Activated gamma-delta T cell treated with Interleukin-2 at 50 U/mL for 16 hours (primary cell): Measurements from ENCODE around the gene HID1.

Experiments used
- DNase-seq: peaks from one replicate; pipeline ENCODE4 v3.0.0-alpha.2; 2020

HID1 gene

DNA sequence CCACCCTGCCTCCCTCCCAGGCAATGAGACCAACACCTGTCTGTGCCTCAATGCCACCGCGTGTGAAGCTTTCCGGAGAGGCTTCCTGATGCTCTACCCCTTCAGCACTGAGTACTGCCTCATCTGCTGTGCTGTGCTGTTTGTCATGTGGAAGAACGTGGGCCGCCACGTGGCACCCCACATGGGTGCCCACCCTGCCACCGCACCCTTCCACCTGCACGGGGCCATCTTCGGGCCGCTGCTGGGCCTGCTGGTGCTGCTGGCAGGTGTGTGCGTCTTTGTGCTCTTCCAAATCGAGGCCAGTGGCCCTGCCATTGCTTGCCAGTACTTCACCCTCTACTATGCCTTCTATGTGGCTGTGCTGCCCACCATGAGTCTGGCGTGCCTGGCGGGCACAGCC, 25.9 kb downstream of the HID1 start:
- no peak for DNase-seq

DNA sequence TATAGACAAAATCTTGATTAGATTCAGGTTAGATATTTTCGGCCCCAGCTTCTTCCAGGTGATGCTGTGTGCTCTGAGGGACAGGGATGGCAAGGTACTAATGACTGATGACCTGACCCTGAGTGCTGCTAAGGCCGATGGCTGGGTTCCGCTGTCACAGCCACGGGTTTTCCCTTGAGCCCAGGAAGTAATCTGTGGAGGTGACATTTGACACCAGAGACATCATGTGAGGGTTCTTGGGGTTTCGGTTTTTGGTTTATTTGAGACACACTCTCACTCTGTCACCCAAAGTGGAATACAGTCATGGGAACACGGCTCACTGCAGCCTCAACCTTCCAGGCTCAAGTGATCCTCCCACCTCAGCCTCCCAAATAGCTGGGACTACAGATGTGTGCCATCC, 27.0 kb downstream of the HID1 start:
- DNase-seq = no peak

DNA sequence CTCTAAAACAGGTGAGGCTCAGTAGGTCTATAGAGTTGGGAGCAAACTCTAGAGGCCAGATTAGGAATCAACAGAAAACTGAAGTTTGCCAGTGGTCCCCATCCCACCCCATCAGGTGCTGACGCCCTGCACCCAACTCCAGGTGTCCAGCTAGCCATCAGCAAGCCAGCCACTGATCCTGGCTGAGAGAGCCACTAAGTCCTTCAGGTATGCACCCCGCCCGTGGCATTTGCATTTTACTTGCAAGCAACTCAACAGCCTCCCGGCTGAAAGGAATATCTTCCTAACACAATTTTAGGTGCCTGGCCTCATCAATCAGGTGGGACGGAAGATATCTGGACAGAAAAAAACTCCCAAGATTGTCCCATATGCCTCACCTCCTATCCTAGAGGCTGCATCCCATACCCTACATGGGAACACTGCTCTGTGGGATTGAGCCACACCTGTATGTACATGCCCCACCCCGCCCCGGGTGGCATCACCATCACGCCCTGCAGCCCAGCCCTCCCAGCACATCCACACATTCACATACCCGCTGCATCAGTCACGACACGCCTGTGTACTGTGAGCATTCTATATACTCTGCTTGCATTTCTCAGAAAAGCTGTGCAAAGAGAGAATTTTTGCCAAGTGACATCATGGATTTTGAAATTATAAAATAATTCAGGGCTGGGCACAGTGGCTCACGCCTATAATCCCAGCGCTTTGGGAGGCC, 28.6 kb downstream of the HID1 start:
- DNase-seq = no peak

DNA sequence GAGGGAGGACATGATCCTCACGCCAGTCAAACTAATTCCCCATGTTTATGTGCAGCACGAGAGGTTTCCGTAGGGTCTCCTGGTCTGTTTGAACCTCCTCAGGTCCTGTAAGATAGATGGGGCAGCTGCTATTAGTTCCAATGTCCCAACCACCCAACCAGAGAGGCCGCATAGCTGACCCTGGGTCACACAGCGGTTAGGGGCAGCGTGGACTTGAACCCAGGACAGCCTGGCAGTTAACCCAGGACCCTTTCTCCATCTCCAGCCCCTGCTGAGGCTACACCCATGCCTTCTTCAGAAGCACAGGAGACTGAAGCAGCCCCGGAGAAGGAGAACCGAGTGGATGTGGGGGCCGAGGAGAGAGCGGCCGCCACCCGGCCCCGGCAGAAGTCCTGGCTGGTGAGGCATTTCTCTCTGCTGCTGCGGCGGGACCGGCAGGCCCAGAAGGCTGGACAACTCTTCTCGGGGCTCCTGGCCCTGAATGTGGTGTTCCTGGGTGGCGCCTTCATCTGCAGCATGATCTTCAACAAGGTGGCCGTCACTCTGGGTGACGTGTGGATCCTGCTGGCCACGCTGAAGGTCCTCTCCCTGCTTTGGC, 31.3 kb downstream of the HID1 start:
- no peak for DNase-seq

DNA sequence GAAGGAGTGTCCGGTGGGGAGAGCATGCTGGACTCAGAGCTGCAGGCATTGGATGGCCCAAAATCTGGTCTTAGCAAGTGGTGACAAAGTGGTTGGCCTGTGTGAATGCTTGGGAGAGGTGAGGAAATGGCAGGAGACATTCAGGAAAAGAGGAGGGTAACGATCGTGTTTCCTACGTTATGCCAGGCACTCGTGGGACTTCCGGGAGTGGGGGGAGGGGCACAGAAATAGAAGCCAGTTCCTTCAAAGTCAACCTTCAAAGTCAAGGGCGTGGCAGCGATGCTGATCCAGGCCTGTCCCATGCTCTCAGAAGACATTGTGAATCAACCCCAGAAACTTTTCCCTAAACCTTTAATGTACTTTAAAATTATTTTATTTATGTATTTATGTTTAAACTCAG, 33.0 kb downstream of the HID1 start:
- no peak for DNase-seq

DNA sequence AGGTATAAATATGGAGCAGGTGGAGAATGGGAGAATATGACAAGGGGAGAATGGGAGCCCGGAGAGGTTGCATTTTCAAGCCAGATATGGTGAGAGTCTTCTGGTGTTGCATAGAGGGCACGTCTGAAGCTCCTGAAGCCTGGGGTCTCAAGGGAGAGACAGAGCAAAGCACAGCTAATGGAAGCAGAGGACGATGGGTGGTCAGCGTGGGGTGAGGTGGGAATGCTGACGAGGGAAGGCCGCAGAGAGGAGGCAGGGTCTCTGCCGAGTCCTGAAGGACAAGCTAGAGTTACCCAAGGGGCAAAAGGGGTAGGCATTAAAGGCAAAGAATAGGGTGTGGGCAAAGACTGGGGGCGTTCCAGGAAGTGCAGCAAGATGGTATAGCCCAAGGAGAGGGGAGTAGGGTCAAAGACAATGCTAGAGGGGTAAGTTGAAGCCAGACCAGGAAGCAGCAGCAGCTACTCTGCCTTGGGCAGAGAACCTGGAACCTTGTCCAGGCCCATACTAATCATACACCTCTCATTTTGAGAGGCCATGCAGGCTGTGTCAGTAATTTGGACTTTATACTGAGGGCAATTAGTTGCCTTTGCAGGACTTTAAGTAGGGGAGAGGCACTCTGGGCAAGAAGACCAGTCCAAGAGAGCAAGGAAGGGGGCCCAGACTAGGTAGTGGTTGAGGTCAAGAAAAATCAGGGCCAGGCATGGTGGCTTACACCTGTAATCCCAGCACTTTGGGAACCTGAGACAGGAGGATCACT, 34.2 kb downstream of the HID1 start:
- no peak for DNase-seq

DNA sequence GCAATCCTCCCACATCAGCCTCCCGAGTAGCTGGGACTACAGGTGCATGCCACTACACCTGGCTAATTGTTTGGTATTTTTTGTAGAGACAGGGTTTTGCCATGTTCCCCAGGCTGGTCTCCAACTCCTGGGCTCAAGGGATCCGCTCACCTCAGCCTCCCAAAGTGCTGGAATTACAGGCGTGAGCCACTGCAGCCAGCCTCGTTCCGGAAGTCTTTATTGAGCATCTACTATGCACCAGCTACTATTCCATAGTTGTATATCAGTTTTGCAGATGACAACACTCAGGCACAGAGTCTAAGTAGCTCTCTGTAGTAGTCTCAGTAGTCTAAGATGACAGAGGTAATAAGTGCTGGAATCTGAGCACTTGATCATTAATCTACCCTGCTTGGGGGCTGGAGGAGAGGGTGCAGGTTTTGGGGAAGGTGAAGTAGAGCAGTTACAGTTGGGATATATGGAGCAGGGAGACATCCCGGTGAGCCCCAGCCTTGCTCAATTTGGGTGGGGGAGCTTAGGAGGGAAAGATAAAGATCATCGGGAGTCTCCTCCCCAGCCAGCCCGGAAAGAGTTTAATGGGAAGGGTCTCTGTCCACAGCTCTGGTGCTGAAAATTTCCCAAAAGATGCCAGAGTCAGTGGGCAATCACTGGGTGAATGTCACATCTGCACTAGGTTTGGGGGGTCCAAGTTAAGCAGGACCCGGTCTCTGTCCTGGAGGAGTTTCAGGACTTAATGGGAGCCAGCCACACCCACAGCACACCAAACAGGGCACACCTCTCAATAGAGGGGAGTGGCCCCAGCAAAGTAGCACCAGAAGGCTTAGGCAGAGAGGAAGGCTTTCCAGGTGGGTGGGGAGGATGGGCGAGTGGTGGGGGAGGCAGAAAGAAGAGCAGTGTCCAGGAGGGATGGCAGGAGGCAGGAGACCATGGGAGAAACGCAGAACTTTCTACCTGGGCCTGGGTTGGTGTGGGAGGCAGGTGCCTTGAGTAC, 35.2 kb downstream of the HID1 start:
- no peak for DNase-seq

DNA sequence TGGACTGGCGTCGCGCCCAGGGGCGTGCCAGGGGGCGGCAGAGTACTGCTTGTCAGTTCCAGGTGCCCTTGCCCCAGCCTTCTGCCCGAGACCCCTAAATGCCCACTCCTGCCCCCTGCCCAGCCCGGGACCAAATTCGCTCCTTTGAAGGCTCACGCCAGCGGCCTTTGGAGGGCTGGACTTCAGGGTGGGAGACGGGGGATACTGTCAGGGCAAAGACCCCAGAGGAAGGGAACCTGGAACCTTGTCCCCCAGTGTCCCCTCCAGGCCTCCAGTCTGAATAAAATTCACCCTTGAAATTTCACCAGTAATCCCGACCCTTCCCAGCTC, 36.1 kb downstream of the HID1 start:
- no peak for DNase-seq

DNA sequence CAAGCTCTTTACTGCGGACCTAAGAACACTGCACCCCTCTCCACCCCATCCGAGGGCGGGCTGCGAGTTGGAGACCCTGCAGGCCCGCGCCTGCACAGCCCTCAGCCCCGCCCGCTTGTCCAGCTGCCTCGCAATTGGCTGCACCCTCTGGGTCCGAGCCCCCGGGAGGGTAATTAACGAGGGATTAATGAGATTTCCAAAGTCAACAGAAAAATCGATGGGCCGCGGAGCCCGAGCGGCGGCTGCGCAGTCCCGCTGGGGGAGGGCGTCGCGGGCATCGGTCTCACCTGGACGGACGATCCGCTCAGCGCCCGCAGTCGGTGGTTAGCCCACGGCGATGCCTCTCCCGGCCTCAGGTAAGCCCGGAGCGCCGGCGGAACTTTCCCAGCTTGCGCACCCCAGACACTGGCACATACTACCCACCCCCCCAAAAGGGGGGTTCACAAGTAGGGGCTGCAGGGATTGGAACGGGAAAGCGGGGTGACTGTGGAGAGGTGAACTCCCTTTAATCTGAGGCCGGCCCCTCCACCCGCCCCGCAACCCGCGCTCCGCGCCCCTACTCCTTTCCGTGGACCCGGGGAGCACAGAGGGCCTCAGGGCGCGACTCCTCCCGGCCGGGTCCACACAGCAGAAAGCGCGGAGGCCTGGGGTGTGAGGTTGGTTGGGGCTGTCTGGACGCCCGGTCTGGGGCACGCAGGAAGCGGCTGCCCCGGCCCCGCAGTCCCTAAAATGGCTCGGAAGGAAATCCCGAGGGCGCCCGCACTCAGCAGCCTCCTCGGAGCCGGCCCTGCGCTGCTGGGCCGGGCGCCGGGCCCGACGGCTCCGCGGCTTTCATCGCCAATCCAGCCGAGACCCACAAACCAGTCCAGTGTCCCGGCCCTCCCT, 36.7 kb downstream of the HID1 start, which contains the start of gene OTOP3:
TSS of gene OTOP3 (plus strand) at position 314 of the 885 bp plus-strand sequence. CDS start at position 338, 24 bp downstream.
- DNase-seq = no peak

DNA sequence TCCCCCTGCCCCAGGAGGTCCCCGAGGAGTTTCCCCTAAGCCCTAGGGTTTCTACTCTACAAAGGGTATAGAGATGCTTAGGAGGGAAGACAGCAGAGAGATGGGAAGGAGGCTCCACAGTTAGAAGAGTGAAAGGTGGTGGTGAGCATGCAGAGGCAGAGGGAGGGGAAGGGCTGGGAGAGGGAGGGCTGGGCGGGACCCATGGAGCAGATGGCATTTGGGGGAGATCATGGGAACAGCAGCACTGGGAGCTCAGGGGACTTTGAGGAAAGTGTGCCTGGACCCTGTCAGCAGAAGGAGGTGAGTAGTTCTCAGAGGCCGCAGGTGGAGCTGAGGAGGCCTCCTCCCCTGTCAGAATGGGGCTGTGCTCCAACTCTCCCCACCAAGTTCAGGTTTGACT, 37.5 kb downstream of the HID1 start:
- DNase-seq = no peak

DNA sequence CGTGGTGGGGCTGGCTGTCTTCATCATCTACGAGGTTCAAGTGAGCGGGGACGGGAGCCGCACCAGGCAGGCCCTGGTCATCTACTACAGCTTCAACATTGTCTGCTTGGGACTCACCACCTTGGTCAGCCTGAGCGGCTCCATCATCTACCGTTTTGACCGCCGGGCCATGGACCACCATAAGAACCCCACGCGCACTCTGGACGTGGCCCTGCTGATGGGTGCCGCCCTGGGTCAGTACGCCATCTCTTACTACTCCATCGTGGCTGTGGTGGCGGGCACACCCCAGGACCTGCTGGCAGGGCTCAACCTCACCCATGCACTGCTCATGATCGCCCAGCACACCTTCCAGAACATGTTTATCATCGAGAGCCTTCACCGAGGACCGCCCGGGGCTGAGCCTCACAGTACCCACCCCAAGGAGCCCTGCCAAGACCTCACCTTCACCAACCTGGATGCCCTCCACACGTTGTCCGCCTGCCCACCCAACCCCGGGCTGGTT, 42.0 kb downstream of the HID1 start:
- no peak for DNase-seq

DNA sequence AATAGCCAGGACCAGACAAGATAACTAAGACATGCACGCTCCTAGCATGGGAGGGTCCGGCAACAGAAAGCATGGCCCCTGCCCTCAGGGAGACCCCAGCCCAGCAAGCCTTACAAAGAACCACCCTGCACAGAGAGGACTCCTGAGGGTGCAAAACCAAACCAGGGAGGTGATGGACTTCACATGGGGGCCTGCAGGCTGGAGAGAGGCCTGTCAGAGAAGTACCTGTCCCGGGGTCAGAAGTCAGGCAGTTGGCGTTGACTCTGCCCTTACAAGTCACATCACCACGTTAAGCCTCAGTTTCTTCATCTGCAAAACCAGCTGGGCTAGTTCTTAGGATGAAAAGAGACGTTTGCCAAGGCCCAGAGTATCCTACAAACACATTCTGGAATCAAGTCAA, 43.8 kb downstream of the HID1 start:
- DNase-seq = no peak

DNA sequence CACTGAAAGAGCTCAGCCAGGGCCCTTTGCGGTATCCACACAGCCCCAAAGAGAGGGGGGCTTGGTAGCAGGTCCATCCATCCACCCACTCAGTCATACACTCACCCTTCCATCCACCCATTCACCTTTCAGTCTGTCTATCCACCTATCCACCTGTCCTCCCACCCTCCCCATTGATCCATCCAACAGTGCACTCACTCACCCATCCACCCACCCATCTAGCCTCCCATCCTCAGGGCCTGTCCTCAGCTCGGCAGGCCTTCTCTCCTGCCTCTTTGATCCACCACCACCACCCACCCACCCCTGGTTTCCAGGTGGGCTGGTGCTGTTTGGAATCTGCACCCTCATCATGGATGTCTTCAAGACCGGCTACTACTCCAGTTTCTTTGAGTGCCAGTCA, 47.3 kb downstream of the HID1 start:
- DNase-seq = no peak

DNA sequence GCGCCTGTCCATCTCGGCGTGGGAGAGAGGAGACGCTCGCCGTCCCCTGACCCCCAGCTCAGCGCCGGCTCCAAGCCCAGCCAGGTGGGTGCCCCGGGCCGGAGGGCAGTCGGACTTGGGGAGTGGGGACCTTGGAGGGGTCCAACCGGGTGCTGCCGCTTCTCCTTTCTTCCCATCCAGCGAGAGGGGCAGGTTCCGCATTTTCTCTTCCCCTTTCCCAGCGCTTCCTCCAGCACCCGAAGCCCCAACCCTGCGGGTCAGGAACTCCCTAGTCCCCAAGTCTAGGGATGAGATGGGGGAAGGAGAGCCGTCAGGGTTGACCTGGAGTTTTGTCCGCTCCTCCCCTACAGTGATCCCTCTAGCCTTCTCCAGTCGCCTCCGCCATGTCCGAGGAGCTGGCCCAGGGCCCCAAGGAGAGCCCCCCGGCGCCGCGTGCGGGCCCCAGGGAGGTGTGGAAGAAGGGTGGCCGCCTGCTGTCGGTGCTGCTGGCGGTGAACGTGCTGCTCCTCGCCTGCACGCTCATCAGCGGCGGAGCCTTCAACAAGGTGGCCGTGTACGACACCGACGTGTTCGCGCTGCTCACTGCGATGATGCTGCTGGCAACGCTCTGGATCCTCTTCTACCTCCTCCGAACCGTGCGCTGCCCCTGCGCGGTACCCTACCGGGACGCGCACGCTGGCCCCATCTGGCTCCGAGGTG, 48.2 kb downstream of the HID1 start, which contains the start of gene OTOP2:
TSS of gene OTOP2 (plus strand) at position 24 of the 699 bp plus-strand sequence. CDS start at position 384, 360 bp downstream.
- no peak for DNase-seq

DNA sequence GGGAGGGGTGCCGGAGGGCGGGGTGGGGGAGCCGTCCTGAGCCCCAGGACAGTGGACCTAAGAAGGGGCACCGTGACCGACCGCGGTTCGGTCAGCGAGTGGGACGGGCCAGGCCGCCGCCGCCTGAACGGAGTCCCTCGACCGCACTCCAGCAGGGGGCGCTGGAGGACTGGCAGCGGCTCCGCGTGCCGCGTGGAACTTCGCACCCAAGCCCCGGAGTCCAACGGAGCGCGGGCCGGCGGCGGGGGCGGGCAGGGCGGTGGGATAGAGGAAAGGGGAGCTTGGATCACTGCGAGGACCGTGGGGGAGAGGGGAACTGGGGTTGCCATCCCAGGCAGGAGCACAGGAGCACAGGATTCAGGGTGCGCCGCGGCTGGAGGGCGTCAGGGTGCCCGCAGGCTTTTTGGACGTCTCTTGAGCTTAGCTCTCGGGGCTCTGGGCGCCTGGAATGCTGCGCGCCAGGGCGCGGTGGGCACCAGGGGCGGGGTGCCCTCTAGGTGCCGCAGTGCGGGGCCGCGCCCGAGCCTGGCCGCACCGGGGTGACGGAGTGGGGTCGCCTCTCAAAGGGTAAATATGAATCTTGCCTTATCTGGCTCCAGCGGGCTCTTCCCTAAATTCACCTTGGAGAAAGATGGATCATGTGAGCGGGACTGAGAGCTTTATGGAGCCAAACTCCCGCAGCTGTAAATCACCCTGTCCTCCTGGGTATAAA, 48.9 kb downstream of the HID1 start:
- DNase-seq = peak; percentile 68

DNA sequence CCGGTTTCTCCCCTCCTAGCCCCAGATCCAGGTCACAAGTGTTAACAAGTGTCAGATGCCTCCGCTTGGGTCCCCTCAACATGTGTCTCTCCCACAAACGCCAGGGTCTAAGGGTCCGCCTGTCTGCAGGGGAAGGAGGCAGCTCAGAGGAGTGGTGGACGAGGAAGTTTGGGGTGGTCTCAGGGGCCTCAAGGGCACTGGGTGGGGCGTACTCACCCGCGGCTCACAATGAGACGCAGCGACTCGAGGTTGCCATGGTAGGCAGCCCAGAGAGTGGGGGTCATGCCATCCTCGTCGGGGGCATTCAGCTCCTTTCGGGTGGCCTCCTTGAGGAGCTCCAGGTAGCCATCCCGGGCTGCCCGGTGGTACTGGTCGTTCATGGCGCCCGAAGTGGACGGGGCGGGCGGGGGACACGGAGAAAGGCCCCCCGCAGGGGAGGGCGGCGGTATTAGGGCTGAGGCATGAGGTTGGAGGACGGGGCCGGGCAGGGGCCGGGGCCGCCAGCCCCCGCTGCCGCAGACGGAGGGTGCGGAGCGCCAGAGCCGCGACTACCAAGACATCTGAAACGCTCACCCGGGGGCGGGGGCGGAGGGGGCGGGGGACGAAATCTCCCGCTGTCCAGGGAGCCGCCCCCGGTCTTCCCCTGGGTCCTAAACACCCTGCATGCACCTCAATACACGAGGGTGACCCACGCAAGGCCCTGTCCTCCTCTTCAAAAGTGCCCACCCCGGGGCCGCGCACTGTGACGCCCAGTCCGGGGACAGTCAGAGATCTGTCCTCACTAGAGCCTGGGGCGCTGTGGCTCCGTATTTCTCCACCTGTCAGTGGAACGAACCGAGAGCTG, 49.6 kb downstream of the HID1 start, which contains the start of gene USH1G:
TSS of gene USH1G (minus strand) at position 562 of the 844 bp plus-strand sequence. CDS start at position 380, 182 bp downstream.
- peak; percentile 14 for DNase-seq

DNA sequence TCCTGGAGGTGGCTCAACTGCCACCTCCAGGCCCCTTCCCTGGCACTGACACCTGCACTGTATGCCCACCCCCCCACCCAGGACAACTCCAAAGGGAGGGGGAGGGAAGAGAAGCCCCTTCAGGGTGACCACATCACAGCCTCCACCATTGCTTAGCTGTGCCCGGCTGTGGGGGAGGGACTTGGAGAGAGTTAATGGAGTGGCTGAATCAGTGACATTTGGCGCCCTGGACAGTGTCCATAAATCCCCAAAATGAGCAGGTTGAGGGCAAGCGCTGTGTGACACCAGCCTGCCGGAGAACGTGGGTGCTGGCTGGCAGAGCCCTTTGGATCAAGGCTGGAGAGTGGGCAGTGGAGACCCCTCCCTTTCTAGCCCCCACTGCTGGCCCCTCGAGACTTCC, 50.4 kb downstream of the HID1 start:
- no peak for DNase-seq

DNA sequence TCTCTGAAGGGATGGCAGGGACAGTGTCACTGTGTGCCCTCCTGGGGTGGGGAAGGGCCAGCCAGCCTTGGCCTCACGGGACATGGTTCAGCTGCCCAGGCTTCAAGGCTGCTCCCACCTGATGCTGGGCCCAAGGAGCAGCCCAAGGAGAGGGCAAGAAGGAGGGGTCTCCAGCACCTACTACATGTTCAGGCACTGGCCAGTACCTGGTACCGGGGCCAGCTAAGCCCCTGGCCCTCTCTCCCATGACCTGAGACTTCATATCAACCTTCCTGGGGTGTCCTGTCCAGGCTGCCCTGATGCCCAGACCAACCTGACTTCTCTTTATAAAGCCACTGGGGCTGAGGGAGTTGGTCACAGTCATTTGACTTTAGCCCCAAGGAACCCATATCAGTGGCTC, 50.8 kb downstream of the HID1 start:
- DNase-seq = no peak

DNA sequence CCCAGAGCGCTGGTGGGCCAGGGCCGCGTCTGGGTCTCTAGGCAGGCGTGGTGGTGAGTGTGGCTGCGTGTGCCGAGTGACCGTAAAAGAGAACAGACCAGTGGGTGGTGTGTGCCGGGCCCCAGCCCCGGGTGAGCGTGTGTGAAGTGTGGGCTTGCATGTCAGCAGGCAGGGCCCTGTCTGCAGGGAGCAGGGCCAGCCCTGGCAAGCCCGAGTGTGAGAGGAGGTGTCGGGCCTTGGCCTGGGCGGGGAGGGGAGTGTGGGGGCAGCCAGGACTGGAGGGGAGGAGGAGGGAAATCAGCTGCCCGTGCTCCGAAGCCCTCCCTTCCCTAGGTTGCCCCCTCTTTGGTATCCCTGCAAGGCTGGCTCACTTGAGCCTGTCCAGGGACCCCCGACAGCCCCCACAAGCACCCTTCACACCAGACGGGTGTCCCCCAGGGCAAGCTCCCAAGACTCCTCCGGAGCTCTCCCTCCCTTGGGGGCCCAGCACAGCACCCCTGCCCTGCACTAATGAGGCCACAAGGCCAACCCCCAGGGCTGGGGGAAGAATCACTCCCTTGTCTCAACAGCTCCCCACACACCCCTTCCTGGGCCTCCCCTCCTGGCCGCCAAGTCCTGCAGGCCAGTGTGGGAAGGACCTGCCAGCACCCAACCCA, 51.4 kb downstream of the HID1 start:
- no peak for DNase-seq
